ENCODE measurements around the gene TMEM42. TPM values are rescaled to one million over a fixed set of nuclear protein-coding genes. Genes with fewer than 3 reads are reported as not detected.
"Not testable (repeated sequence)": the region's sequence is repeated elsewhere in the genome, so short reads cannot be mapped to it uniquely, and the experiment has no call there.

TMEM42 gene
- 1 to 10 TPM; 5.3 to 6.8 TPM for total RNA-seq

DNA sequence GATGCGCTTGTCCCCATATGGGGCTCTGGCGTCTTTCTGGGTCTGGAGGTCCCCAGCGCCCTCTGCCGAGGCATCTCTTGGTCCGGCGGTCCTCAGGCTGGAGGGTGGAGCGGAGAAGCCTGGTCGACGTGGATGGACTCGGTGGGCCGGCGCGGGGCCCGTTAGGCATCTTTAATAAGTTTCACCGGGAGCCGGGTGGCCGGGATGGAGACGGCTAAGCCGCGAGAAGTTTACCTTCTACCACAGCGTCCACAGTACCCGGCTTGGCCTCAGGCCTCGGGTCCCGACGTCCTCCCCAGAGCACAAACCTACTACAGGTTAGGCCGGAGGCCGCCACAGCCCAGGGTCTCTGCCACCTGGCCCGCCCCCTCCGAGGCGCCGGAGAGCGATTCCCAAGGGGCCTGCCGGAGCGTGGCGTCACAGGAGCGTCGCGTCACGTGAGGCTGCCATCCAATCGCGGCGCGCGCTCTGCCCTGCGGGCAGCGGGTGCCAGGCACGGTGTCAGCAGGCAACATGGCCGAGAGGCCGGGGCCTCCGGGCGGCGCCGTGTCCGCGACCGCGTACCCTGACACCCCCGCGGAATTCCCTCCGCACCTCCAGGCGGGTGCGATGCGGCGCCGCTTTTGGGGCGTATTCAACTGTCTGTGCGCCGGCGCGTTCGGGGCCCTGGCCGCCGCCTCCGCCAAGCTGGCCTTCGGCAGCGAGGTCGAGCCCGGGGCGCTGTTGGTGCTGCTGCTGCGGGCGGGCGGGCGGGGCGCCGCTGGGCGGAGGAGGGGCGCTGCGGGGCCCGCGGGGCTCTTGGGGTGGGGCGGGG lies at the start of gene TMEM42:
Gene TMEM42 (plus strand): TSS at position 501 of the 814 bp plus-strand sequence. CDS start 13 bp downstream, at position 514.
- H3K36me3 Mint-ChIP-seq = no peaks in the 10 kb centered on the region
- no peaks in the 10 kb centered on the region for H3K9me3 Mint-ChIP-seq
- H3K27ac Mint-ChIP-seq = peak within 1 kb of the TSS; percentile 65 to 84
- peaks cover 11 to 20% of the 10 kb centered on the region in 2 donors for H3K4me1 Mint-ChIP-seq (ENCODE audit: low read depth in 2 of 2)
- peak within 1 kb of the TSS; percentile 86 for H3K4me3 Mint-ChIP-seq
- ATAC-seq (peak; percentile 97 to 98), DNase-seq (ENCODE audit: low spot score) (peak; percentile 91)
- no peaks in the 10 kb centered on the region for H3K27me3 Mint-ChIP-seq

- Mint-ChIP-seq H3K4me3 (no peak overlapping the region), H3K27me3 (no peaks in the 10 kb centered on the region), H3K36me3 (peaks cover 24% of the 10 kb centered on the region), H3K27ac (no peak overlapping the region), H3K9me3 (peaks cover 3% of the 10 kb centered on the region), H3K4me1 (ENCODE audit: low read depth in 2 of 2) (no peaks in the 10 kb centered on the region)
- ATAC-seq (no peak), DNase-seq (ENCODE audit: low spot score) (no peak)
Measured at GRCh38 chr3:44814751-44815150, 47.0 kb upstream of the TMEM42 start.

DNA sequence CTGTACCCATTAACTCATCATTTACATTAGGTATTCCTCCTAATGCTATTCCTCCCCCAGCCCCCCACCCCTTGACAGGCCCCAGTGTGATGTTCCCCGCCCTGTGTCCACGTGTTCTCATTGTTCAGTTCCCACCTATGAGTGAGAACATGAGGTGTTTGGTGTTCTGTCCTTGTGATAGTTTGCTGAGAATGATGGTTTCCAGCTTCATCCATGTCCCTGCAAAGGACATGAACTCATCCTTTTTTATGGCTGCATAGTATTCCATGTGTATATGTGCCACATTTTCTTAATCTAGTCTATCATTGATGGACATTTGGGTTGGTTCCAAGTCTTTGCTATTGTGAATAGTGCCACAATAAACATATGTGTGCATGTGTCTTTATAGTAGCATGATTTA lies 45.4 kb upstream of the TMEM42 start:
- not testable (repeated sequence) for ATAC-seq; H3K9me3 Mint-ChIP-seq; H3K4me3 Mint-ChIP-seq; H3K27ac Mint-ChIP-seq; H3K27me3 Mint-ChIP-seq; DNase-seq (ENCODE audit: low spot score); H3K4me1 Mint-ChIP-seq (ENCODE audit: low read depth in 2 of 2)
- H3K36me3 Mint-ChIP-seq = peaks cover 24% of the 10 kb centered on the region

GRCh38 chr3:44821206-44821605 lies 40.5 kb upstream of the TMEM42 start:
- ATAC-seq; H3K27me3 Mint-ChIP-seq; DNase-seq (ENCODE audit: low spot score); H3K27ac Mint-ChIP-seq; H3K4me3 Mint-ChIP-seq; H3K9me3 Mint-ChIP-seq; H3K4me1 Mint-ChIP-seq (ENCODE audit: low read depth in 2 of 2): not testable (repeated sequence)
- peaks cover 30% of the 10 kb centered on the region for H3K36me3 Mint-ChIP-seq

DNA sequence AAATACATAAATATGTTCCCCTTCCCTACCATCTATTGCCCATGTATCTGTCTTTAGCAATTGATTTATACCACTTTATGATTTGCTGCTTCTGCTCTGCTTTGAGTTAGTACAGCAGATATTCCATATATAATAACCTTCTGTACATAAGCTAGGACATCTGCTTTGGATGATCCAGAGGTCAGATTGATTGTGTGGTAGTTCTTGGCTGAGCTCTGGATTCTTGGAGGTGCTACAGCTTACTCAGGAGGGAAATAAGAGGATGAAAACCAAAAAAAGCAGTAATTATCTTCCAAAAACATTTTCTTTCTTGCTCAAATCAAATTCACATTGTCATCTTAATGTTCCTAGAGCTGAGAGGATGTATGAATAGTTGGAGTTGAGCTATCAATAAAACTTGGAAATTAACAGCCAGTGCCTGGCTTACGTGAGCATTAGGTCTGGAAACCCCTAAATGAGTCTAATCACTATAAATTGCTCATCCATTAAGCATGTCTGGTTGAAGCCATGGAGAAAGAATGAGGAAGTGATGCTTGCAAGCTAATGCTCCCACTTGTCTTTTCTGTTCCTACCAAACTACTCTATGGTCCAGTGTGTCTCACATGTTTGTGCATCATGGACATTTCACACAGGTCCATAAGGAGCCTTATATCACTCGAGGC lies 36.3 kb upstream of the TMEM42 start:
- no peaks in the 10 kb centered on the region for H3K4me1 Mint-ChIP-seq (ENCODE audit: low read depth in 2 of 2)
- H3K36me3 Mint-ChIP-seq = peaks cover 6% of the 10 kb centered on the region
- no peaks in the 10 kb centered on the region for H3K27me3 Mint-ChIP-seq
- no peak for ATAC-seq
- peak overlapping the region in 1 of 2 donors; percentile 61 for H3K27ac Mint-ChIP-seq
- DNase-seq (ENCODE audit: low spot score) = no peak
- H3K9me3 Mint-ChIP-seq = no peaks in the 10 kb centered on the region
- H3K4me3 Mint-ChIP-seq = no peak overlapping the region

GRCh38 chr3:44827196-44827595 lies 34.5 kb upstream of the TMEM42 start:
- Mint-ChIP-seq H3K36me3 (peaks cover 6% of the 10 kb centered on the region), H3K27ac (no peak overlapping the region), H3K4me1 (ENCODE audit: low read depth in 2 of 2) (no peaks in the 10 kb centered on the region), H3K9me3 (no peaks in the 10 kb centered on the region), H3K27me3 (no peaks in the 10 kb centered on the region), H3K4me3 (no peak overlapping the region)
- DNase-seq (ENCODE audit: low spot score) = no peak
- ATAC-seq = no peak

GRCh38 chr3:44831232-44831631 lies 30.5 kb upstream of the TMEM42 start:
- H3K4me1 Mint-ChIP-seq (ENCODE audit: low read depth in 2 of 2) = no peaks in the 10 kb centered on the region
- H3K27ac Mint-ChIP-seq = no peak overlapping the region
- no peaks in the 10 kb centered on the region for H3K9me3 Mint-ChIP-seq
- H3K27me3 Mint-ChIP-seq = no peaks in the 10 kb centered on the region
- no peak for ATAC-seq
- DNase-seq (ENCODE audit: low spot score) = no peak
- no peak overlapping the region for H3K4me3 Mint-ChIP-seq
- peaks cover 7% of the 10 kb centered on the region for H3K36me3 Mint-ChIP-seq

GRCh38 chr3:44832032-44832431 lies 29.7 kb upstream of the TMEM42 start:
- peaks cover 6% of the 10 kb centered on the region for H3K9me3 Mint-ChIP-seq
- ATAC-seq = no peak
- peaks cover 15% of the 10 kb centered on the region for H3K36me3 Mint-ChIP-seq
- H3K27ac Mint-ChIP-seq = no peak overlapping the region
- H3K4me3 Mint-ChIP-seq = no peak overlapping the region
- H3K4me1 Mint-ChIP-seq (ENCODE audit: low read depth in 2 of 2) = no peaks in the 10 kb centered on the region
- DNase-seq (ENCODE audit: low spot score) = no peak
- no peaks in the 10 kb centered on the region for H3K27me3 Mint-ChIP-seq

GRCh38 chr3:44832965-44833364 lies 28.7 kb upstream of the TMEM42 start:
- ATAC-seq (no peak), DNase-seq (ENCODE audit: low spot score) (no peak)
- H3K9me3 Mint-ChIP-seq = peaks cover 6% of the 10 kb centered on the region
- H3K4me3 Mint-ChIP-seq = no peak overlapping the region
- H3K36me3 Mint-ChIP-seq = peaks cover 17% of the 10 kb centered on the region
- H3K4me1 Mint-ChIP-seq (ENCODE audit: low read depth in 2 of 2) = no peaks in the 10 kb centered on the region
- no peaks in the 10 kb centered on the region for H3K27me3 Mint-ChIP-seq
- H3K27ac Mint-ChIP-seq = no peak overlapping the region

GRCh38 chr3:44833394-44833793 lies 28.3 kb upstream of the TMEM42 start:
- Mint-ChIP-seq H3K4me1 (ENCODE audit: low read depth in 2 of 2) (no peaks in the 10 kb centered on the region), H3K27ac (no peak overlapping the region), H3K4me3 (no peak overlapping the region), H3K27me3 (no peaks in the 10 kb centered on the region), H3K36me3 (peaks cover 17% of the 10 kb centered on the region), H3K9me3 (peaks cover 6% of the 10 kb centered on the region)
- DNase-seq (ENCODE audit: low spot score) (no peak), ATAC-seq (no peak)

GRCh38 chr3:44835684-44836083 lies 26.0 kb upstream of the TMEM42 start:
- Mint-ChIP-seq H3K27me3 (no peaks in the 10 kb centered on the region), H3K27ac (no peak overlapping the region), H3K36me3 (peaks cover 17% of the 10 kb centered on the region), H3K4me1 (ENCODE audit: low read depth in 2 of 2) (no peaks in the 10 kb centered on the region), H3K9me3 (peaks cover 6% of the 10 kb centered on the region), H3K4me3 (no peak overlapping the region)
- DNase-seq (ENCODE audit: low spot score) (no peak), ATAC-seq (no peak)

DNA sequence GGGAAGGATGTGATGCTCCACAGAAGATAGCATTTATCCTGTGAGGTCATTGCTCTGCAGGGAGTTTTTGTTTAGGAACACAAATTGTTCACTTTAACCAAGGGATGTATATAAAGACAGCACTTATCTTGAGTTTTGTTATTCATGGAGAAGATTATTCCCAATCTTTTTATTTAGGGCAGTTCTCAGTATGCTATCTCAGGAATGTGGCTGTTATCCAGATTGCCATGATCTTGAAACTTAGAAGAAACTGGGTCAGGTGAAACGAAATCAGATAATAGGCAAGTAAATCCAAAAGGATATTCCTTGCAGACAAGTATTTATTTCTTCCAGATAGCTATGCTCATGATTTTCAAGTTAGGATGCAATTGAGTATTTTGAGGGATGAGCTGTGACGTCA lies 19.3 kb upstream of the TMEM42 start:
- H3K4me3 Mint-ChIP-seq = no peak overlapping the region
- H3K36me3 Mint-ChIP-seq = peaks cover 9% of the 10 kb centered on the region
- H3K27me3 Mint-ChIP-seq = no peaks in the 10 kb centered on the region
- no peak overlapping the region for H3K27ac Mint-ChIP-seq
- DNase-seq (ENCODE audit: low spot score) (no peak), ATAC-seq (no peak)
- H3K9me3 Mint-ChIP-seq = no peaks in the 10 kb centered on the region
- no peaks in the 10 kb centered on the region for H3K4me1 Mint-ChIP-seq (ENCODE audit: low read depth in 2 of 2)

DNA sequence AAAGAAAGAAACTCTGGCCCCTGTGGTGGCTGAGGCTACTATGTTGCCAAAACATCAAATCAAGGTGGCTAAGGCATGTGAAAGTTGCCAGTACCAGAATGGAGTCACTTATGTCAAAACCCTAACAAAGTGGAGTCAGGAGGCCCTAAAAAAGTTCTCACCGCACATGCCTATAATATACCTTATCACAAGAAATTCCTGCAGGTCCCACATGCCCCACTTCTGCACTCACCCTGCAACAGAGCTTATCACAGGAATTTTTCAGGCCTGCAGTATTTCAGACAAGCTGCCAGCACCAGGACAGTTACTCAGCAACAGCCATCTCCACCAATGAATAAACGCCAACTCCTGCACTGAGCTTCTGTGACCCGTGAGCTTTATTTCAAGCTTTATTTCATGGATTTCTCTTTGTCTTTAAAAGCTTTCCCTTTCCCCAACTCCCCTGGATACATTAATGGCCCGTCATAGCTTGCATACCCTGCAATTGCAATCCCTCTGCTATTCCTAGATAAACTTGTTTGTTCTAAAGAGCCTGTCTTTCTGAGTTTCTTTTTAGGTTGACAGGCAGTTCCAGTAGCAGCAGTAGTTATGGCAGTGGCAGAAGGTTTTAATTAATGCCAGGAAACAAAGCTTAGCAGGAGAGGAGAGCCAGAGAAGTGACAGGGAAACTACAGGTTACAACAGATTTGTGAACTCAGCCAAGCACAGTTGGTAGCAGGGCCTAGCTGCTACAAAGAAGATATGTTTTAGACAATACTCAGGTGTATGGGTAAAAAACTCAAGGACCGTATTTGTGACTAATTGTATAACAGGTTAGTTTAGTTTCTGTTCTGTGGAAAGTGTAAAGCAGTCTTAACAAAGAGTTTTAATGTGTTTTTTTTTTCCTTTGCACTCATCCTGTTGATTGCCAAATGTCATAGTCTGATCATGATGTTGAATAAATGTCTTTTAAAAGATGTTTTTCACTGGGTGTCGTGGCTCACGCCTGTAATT lies 15.9 kb upstream of the TMEM42 start:
- no peak overlapping the region for H3K4me3 Mint-ChIP-seq
- H3K36me3 Mint-ChIP-seq = peaks cover 9% of the 10 kb centered on the region
- H3K27me3 Mint-ChIP-seq = no peaks in the 10 kb centered on the region
- H3K9me3 Mint-ChIP-seq = no peaks in the 10 kb centered on the region
- no peaks in the 10 kb centered on the region for H3K4me1 Mint-ChIP-seq (ENCODE audit: low read depth in 2 of 2)
- ATAC-seq (no peak), DNase-seq (ENCODE audit: low spot score) (no peak)
- H3K27ac Mint-ChIP-seq = no peak overlapping the region

Measured in natural killer cell treated with Interleukin-12 subunit alpha and Interleukin-12 subunit beta and Interleukin-15 and Interleukin-18, amount 100 ng/mL, for 72 hours (primary cell).